Mucosa of rectum (tissue), 2 donors: ENCODE measurements around the gene NINJ1.

Source experiments
- H3K27ac ChIP-seq, 2 donors: one replicate each; pipeline ENCODE4 v1.7.0; 2013; ENCODE audit warnings: inconsistent platforms in 2 of 2, low read depth in 2 of 2, low read length in 2 of 2
- H3K27me3 ChIP-seq, 2 donors: one replicate each; pipeline ENCODE4 v1.7.0; 2013; ENCODE audit warnings: low read length in 2 of 2; ENCODE audit not compliant: control insufficient read depth in 2 of 2, insufficient read depth in 2 of 2
- H3K36me3 ChIP-seq, 2 donors: one replicate each; pipeline ENCODE4 v1.7.0; 2013; ENCODE audit warnings: low read length in 2 of 2; ENCODE audit not compliant: control insufficient read depth in 2 of 2, insufficient read depth in 2 of 2
- H3K4me1 ChIP-seq, 2 donors: one replicate each; pipeline ENCODE4 v1.7.0; 2013; ENCODE audit warnings: low read length in 2 of 2, mild to moderate bottlenecking in 1 of 2; ENCODE audit not compliant: control insufficient read depth in 2 of 2, insufficient read depth in 2 of 2
- H3K4me3 ChIP-seq, 2 donors: one replicate each; pipeline ENCODE4 v1.7.0; 2013; ENCODE audit warnings: low read length in 2 of 2
- H3K9ac ChIP-seq, 2 donors: one replicate each; pipeline ENCODE4 v1.7.0; 2013; ENCODE audit warnings: low read length in 2 of 2, low read depth in 1 of 2, mild to moderate bottlenecking in 1 of 2
- H3K9me3 ChIP-seq, 2 donors: one replicate each; pipeline ENCODE4 v1.7.0; 2013; ENCODE audit warnings: low read length in 2 of 2; ENCODE audit not compliant: control insufficient read depth in 2 of 2
- donor health status: healthy.
- donor health status: Normal muscosa, but diverticular disease.

The NINJ1 gene

GRCh38 chr9:93172666-93173364 is 38.8 kb upstream of the NINJ1 start:
- Histone ChIP-seq H3K27me3 (peaks cover 0 to 2% of the 10 kb centered on the region in 2 donors), H3K4me3 (no peak overlapping the region), H3K4me1 (peaks cover 0 to 2% of the 10 kb centered on the region in 2 donors), H3K9me3 (no peaks in the 10 kb centered on the region), H3K36me3 (no peaks in the 10 kb centered on the region), H3K27ac (no peak overlapping the region), H3K9ac (no peak overlapping the region)

- no peaks in the 10 kb centered on the region for H3K9me3 ChIP-seq
These were observed 37.4 kb upstream of the NINJ1 start for GRCh38 chr9:93171261-93171990.

DNA sequence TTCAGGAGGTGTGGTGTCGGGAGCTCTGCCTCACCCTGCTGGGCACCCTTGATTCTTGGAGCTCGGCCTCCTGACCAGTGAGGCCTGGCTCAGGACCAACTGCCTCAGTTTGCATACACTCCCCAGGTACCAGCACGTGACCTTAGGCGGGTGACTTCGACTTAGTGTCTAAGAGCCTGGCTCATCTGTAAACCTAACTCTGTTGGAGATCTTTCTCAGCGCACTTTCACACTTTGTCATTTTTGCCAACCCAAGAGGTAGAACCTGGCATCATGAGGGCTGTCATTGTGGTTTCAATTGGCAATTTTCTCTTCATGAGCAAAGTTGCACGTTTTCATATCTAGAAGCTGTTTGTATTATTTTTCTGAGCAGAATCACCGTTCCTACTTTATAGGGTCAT is 36.5 kb upstream of the NINJ1 start:
- peaks cover 0 to 2% of the 10 kb centered on the region in 2 donors for H3K27me3 ChIP-seq
- no peak overlapping the region for H3K9ac ChIP-seq
- no peak overlapping the region for H3K27ac ChIP-seq
- no peaks in the 10 kb centered on the region for H3K36me3 ChIP-seq
- H3K4me3 ChIP-seq, result no peak overlapping the region
- no peaks in the 10 kb centered on the region for H3K9me3 ChIP-seq
- peaks cover 5 to 6% of the 10 kb centered on the region in 2 donors for H3K4me1 ChIP-seq

More at GRCh38 chr9:93171261-93171990, 37.4 kb upstream of the NINJ1 start:
- H3K27me3 ChIP-seq, result peaks cover 0 to 2% of the 10 kb centered on the region in 2 donors
- H3K4me1 ChIP-seq, result peaks cover 5 to 6% of the 10 kb centered on the region in 2 donors
- no peak overlapping the region for H3K9ac ChIP-seq
- H3K36me3 ChIP-seq, result no peaks in the 10 kb centered on the region
- H3K27ac ChIP-seq, result no peak overlapping the region
- H3K4me3 ChIP-seq, result no peak overlapping the region

DNA sequence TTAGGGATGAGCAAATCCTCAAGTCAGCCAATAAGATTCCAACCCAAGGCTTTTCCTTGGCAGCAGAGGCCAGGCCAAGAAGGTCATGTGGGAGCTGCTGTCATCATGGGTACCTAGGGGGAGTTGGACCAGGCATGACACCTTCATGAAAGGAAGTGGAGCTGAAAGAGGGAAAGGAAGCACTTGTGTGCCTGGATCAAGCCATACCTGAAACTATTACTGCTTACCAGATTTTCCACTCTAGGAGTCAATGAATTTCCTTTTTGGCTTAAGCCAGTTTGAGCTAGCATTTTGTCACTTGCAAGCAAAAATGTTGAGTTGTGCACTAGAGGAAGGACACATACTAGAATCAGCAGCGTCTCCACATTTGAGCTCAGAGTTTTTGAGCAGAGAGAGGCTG is 35.4 kb upstream of the NINJ1 start:
- Histone ChIP-seq H3K9ac (no peak overlapping the region), H3K9me3 (no peaks in the 10 kb centered on the region)

GRCh38 chr9:93168581-93168980 is 34.5 kb upstream of the NINJ1 start:
- Histone ChIP-seq H3K4me1 (peaks cover 3 to 6% of the 10 kb centered on the region in 2 donors), H3K27me3 (no peaks in the 10 kb centered on the region), H3K27ac (no peak overlapping the region), H3K9ac (no peak overlapping the region), H3K4me3 (no peak overlapping the region), H3K9me3 (no peaks in the 10 kb centered on the region), H3K36me3 (no peaks in the 10 kb centered on the region)

More for the DNA sequence above, 35.4 kb upstream of the NINJ1 start:
- Histone ChIP-seq H3K36me3 (no peaks in the 10 kb centered on the region), H3K27me3 (no peaks in the 10 kb centered on the region), H3K4me1 (peaks cover 5 to 6% of the 10 kb centered on the region in 2 donors), H3K27ac (no peak overlapping the region), H3K4me3 (no peak overlapping the region)

DNA sequence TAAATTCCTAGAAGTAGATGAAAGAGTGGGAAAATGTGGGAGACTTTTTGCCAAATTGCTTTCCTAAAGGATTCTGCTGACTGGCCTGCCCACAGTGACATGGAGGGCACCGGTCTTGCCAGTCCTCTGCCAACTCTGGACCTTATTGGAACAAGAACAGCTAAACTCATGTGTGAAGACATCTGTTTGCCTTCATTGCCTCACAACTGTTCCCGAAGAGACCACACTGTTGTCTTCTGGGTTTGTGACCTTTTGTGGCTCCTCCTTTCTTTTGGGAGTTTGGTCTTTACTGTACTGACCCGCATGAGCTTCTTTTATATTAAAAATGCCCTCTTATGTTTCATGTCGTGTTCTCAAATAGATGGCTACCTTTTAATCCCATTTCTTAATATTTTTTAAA is 33.8 kb upstream of the NINJ1 start:
- Histone ChIP-seq H3K36me3 (no peaks in the 10 kb centered on the region), H3K27me3 (no peaks in the 10 kb centered on the region), H3K9ac (no peak overlapping the region), H3K9me3 (no peaks in the 10 kb centered on the region), H3K4me1 (peaks cover 2 to 6% of the 10 kb centered on the region in 2 donors), H3K27ac (no peak overlapping the region), H3K4me3 (no peak overlapping the region)

DNA sequence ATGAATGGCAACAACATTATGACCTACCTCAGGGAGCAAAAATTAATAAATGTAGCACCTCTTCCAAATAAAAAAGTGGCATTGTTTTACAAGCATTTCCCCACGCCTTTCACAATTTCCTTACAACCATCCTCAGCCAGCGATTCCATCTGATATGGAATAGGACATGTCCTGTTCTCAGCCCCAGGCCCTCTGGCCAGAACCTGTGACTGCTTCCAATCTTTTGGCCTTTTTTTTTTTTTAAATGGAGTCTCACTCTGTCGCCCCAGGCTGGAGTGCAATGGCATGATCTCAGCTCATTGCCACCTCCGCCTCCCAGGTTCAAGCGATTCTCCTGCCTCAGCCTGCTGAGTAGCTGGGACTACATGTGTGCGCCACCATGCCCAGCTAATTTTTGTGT is 33.1 kb upstream of the NINJ1 start:
- no peak overlapping the region for H3K9ac ChIP-seq

GRCh38 chr9:93166699-93167098 is 32.6 kb upstream of the NINJ1 start:
- Histone ChIP-seq H3K9me3 (no peaks in the 10 kb centered on the region), H3K9ac (no peak overlapping the region), H3K4me3 (no peak overlapping the region), H3K27ac (no peak overlapping the region), H3K4me1 (peaks cover 2 to 6% of the 10 kb centered on the region in 2 donors), H3K36me3 (no peaks in the 10 kb centered on the region), H3K27me3 (no peaks in the 10 kb centered on the region)

More for the DNA sequence above, 33.1 kb upstream of the NINJ1 start:
- Histone ChIP-seq H3K27ac (no peak overlapping the region), H3K27me3 (no peaks in the 10 kb centered on the region), H3K4me3 (no peak overlapping the region), H3K9me3 (no peaks in the 10 kb centered on the region), H3K36me3 (no peaks in the 10 kb centered on the region), H3K4me1 (peaks cover 2 to 6% of the 10 kb centered on the region in 2 donors)

DNA sequence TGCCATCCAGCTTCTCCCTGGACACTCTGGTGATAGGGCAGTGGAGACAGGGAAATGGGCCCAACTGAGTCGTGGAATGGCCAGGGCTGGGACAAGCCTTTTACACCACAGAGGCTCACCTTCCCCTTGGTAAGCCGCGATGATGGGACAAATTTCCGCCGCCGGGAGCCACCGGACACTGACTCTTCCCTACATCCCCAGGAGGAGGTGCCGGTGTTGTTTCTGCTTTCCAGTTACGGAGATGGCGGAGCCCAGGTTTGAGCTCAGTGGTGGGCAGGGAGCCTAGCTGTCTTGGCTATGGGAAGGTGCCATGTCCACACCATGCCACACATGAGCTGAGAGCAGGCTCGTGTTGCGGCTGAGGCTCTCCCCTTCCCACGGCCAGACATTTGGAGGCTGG is 30.0 kb upstream of the NINJ1 start:
- no peak overlapping the region for H3K27ac ChIP-seq
- no peak overlapping the region for H3K4me3 ChIP-seq
- peaks cover 2 to 9% of the 10 kb centered on the region in 2 donors for H3K4me1 ChIP-seq
- no peaks in the 10 kb centered on the region for H3K9me3 ChIP-seq
- H3K9ac ChIP-seq, result no peak overlapping the region
- no peaks in the 10 kb centered on the region for H3K27me3 ChIP-seq
- no peaks in the 10 kb centered on the region for H3K36me3 ChIP-seq

GRCh38 chr9:93161786-93162562 is 27.9 kb upstream of the NINJ1 start:
- Histone ChIP-seq H3K27ac (no peak overlapping the region), H3K27me3 (no peaks in the 10 kb centered on the region), H3K4me3 (no peak overlapping the region), H3K4me1 (peaks cover 2 to 5% of the 10 kb centered on the region in 2 donors), H3K9me3 (no peaks in the 10 kb centered on the region), H3K9ac (no peak overlapping the region), H3K36me3 (no peaks in the 10 kb centered on the region)
